ENCODE measurements around the gene RPL32. TPM values are rescaled to one million over a fixed set of nuclear protein-coding genes. Genes with fewer than 3 reads are reported as not detected.

The RPL32 gene
- total and polyA plus RNA-seq, 9 of the 15 experiments (the other 6 are each of a cell fraction or from before 2014, with no cell fraction given): 2,738 to 6,200 (median 4,286) TPM

DNA sequence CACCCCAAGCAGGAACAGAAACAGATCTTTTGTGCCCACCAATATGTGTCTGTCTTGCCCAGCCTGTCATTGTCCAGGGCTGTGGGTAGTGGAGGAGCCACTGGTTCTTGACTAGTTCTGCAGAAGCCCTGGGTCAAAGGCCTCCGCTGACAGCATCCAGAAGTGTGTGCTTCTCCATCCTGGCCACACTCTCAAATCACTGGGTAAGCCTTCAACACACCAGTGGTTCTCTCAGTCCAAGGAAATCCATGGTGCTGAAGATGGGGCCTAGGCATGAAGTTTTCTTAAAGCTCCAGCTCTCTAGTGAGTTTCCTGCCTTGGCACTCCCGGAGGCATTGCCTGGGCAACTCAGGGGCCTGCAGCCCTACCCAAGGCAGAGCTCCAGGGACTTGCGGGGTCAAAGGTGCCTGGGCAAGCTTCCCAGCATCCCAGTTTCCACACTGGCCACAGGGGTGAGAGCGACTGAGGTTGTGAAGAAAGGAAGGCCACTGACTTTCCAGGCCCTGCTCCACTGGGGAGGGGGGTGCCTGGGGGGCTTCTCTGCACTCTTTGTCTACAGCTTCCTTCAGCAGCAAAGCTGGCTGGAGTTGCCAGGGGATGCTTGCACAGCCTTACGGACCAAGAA lies 37.9 kb upstream of the RPL32 start (continued):
- TF ChIP-seq, protein P1, sequence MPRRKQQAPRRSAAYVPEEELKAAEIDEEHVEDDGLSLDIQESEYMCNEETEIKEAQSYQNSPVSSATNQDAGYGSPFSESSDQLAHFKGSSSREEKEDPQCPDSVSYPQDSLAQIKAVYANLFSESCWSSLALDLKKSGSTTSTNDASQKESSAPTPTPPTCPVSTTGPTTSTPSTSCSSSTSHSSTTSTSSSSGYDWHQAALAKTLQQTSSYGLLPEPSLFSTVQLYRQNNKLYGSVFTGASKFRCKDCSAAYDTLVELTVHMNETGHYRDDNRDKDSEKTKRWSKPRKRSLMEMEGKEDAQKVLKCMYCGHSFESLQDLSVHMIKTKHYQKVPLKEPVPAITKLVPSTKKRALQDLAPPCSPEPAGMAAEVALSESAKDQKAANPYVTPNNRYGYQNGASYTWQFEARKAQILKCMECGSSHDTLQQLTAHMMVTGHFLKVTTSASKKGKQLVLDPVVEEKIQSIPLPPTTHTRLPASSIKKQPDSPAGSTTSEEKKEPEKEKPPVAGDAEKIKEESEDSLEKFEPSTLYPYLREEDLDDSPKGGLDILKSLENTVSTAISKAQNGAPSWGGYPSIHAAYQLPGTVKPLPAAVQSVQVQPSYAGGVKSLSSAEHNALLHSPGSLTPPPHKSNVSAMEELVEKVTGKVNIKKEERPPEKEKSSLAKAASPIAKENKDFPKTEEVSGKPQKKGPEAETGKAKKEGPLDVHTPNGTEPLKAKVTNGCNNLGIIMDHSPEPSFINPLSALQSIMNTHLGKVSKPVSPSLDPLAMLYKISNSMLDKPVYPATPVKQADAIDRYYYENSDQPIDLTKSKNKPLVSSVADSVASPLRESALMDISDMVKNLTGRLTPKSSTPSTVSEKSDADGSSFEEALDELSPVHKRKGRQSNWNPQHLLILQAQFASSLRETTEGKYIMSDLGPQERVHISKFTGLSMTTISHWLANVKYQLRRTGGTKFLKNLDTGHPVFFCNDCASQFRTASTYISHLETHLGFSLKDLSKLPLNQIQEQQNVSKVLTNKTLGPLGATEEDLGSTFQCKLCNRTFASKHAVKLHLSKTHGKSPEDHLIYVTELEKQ (CRISPR knock-in tag; IDR thresholded peaks at IDR 0.05): no peak
- no peak for TF ChIP-seq ZNF12 (CRISPR knock-in tag; IDR thresholded peaks at IDR 0.05)
- TF ChIP-seq SNRNP70 (optimal IDR thresholded peaks at IDR 0.05; ENCODE audit: low read depth, low read length): no peak
- TF ChIP-seq ZC3H11A (IDR thresholded peaks at IDR 0.05; ENCODE audit: low read depth, low read length): no peak
- peak; percentile 24; the same call in 1 of the 2 replicates for TF ChIP-seq BCL6 (CRISPR knock-in tag; IDR thresholded peaks at IDR 0.05)
- peak; percentile 48; the same call in 1 of the 2 replicates for TF ChIP-seq SMAD4 (CRISPR knock-in tag; conservative IDR thresholded peaks at IDR 0.05)
- no peak for TF ChIP-seq PYGO2 (tag; IDR thresholded peaks at IDR 0.05)
- no peak for TF ChIP-seq SMAD1 (IDR thresholded peaks at IDR 0.05; ENCODE audit: low read depth, low read length, partially characterized antibody)
- TF ChIP-seq ZNF431 (CRISPR knock-in tag; IDR thresholded peaks at IDR 0.05): no peak
- TF ChIP-seq, protein P2, sequence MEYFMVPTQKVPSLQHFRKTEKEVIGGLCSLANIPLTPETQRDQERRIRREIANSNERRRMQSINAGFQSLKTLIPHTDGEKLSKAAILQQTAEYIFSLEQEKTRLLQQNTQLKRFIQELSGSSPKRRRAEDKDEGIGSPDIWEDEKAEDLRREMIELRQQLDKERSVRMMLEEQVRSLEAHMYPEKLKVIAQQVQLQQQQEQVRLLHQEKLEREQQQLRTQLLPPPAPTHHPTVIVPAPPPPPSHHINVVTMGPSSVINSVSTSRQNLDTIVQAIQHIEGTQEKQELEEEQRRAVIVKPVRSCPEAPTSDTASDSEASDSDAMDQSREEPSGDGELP (CRISPR knock-in tag; IDR thresholded peaks at IDR 0.05; ENCODE audit: borderline replicate concordance): peak; percentile 40; the same call in 1 of the 2 replicates
- TF ChIP-seq, protein P3, sequence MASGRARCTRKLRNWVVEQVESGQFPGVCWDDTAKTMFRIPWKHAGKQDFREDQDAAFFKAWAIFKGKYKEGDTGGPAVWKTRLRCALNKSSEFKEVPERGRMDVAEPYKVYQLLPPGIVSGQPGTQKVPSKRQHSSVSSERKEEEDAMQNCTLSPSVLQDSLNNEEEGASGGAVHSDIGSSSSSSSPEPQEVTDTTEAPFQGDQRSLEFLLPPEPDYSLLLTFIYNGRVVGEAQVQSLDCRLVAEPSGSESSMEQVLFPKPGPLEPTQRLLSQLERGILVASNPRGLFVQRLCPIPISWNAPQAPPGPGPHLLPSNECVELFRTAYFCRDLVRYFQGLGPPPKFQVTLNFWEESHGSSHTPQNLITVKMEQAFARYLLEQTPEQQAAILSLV (tag; IDR thresholded peaks at IDR 0.05): no peak
- TF ChIP-seq ZNF785 (CRISPR knock-in tag; IDR thresholded peaks at IDR 0.05): no peak
- no peak for TF ChIP-seq POLR3G (IDR thresholded peaks at IDR 0.05; ENCODE audit: extremely low read depth, insufficient read length, insufficient replicate concordance)
- TF ChIP-seq, protein P4, sequence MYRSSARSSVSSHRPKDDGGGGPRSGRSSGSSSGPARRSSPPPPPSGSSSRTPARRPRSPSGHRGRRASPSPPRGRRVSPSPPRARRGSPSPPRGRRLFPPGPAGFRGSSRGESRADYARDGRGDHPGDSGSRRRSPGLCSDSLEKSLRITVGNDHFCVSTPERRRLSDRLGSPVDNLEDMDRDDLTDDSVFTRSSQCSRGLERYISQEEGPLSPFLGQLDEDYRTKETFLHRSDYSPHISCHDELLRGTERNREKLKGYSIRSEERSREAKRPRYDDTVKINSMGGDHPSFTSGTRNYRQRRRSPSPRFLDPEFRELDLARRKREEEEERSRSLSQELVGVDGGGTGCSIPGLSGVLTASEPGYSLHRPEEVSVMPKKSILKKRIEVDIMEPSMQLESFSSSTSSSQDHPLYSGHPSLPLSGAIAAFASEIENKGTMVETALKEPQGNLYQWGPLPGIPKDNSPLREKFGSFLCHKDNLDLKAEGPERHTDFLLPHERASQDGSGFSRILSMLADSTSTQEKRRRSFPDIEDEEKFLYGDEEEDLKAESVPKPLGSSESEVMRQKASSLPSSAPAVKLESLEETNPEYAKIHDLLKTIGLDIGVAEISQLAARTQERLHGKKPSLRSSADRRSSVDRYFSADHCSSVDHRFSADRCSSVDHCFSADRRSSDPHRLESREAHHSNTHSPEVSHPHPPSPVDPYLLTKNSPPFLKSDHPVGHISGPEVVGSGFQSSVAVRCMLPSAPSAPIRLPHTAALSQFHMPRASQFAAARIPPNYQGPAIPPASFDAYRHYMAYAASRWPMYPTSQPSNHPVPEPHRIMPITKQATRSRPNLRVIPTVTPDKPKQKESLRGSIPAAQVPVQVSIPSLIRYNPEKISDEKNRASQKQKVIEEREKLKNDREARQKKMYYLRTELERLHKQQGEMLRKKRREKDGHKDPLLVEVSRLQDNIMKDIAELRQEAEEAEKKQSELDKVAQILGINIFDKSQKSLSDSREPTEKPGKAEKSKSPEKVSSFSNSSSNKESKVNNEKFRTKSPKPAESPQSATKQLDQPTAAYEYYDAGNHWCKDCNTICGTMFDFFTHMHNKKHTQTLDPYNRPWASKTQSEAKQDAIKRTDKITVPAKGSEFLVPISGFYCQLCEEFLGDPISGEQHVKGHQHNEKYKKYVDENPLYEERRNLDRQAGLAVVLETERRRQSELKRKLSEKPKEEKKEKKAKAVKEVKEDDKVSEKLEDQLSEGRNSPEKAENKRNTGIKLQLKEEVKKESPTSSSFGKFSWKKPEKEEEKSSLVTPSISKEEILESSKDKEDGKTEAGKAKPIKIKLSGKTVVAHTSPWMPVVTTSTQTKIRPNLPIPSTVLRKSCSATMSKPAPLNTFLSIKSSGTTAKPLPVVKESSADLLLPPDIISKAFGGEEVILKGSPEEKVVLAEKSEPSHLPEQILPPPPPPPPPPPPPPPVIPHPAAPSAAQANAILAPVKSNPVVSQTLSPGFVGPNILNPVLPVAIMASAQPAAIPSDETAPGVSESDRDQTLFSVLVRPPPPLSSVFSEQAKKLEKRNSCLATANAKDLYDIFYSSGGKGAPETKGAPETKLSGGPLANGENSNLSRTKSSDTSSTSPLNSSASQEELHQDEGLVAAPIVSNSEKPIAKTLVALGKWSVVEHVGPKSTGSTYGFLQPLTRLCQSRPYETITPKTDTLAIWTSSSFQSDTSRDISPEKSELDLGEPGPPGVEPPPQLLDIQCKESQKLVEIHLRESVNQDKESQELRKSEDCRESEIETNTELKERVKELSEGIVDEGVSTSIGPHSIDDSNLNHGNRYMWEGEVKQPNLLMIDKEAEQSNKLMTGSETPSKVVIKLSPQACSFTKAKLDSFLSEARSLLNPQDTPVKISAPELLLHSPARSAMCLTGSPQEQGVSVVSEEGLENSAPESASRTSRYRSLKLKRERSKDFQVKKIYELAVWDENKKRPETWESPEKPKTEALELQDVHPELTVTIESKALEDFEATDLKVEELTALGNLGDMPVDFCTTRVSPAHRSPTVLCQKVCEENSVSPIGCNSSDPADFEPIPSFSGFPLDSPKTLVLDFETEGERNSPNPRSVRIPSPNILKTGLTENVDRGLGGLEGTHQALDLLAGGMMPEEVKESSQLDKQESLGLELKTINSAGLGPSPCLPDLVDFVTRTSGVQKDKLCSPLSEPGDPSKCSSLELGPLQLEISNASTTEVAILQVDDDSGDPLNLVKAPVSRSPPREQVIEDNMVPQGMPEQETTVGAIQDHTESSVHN (IDR thresholded peaks at IDR 0.05; ENCODE audit: borderline replicate concordance in 1 of 2, low read depth in 1 of 2): no peak
